Suppressor macrophage treated with lipopolysaccharide for 1 hour (primary cell): ENCODE measurements around the gene GFM1.

Experiments used
- DNase-seq, 3 donors: peaks; one replicate each; pipeline ENCODE4 v3.0.0-alpha.2; 2020 to 2022

The GFM1 gene

DNA sequence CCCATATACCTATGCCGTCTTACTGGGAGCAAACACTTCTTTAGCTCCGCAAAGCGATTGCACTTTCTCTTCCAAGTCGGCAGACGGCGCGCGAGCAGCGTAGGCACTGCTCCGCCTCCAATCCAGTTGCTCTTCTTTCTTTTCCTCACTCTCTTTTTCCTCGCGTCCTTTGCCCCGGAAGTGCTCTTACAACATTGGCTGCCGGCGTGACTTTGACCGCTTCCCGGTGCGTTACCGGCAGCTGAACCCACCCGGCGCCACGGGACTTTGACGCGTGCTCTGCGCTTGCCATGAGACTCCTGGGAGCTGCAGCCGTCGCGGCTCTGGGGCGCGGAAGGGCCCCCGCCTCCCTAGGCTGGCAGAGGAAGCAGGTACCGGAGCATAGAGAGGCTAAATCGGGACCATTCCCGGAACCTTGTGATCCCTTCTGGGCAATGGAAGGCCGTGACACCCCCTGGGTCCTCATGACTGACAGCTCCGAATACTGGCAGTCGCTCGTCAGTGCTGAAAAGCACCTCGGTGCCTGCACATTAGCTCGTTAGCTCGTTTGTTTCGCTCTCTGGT, at the start of gene GFM1:
GFM1 (plus strand) TSS at position 183 of the 564 bp plus-strand sequence; CDS start at position 291, 108 bp downstream.
- peak; percentile 95 to 97 (median 96) for DNase-seq

- DNase-seq, result no peak
Measured at GRCh38 chr3:158600787-158601186, 43.5 kb upstream of the GFM1 start.

- no peak for DNase-seq
Measured at GRCh38 chr3:158602227-158602626, 42.1 kb upstream of the GFM1 start.

DNA sequence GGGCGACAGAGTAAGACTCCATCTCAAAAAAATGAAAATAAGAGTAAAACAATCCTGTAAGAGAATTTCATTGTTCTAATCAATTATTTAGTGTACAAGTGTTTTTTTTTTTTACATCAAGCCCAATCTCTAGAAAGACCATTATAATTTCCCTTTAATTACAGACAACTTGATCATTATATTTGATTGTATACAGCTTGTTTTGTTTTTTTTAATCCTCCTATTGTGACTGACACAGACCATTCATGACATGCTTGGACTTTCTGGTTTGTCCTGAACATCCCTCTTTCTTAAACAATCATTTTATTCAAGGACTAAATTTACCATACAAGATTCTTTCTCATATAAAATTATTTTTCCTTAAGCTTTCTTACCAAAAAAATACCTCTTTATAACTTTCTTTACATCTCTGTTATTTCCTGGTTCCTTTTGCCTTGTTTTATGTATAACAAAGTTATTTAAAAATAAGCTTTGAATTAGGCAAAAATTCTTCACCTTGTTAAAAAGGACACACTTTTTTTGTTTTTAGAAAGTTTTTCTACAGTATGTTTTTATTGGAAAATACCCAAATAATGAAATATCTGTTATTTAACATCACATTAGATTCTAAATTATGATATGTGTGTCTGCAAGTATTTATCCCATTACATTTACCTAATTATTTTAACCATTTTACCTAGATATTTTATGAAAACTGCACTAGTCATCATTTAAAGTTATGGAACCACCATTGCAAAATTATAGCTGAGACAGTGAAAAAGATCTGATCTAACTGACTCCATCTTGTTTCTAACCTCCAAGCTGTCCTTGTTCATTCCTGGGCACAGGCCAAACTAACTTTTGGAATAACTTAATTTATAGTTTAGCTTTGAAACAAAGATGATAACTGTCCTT, 26.1 kb upstream of the GFM1 start:
- no peak for DNase-seq

- no peak for DNase-seq
Measured at GRCh38 chr3:158625881-158626280, 18.4 kb upstream of the GFM1 start.

DNA sequence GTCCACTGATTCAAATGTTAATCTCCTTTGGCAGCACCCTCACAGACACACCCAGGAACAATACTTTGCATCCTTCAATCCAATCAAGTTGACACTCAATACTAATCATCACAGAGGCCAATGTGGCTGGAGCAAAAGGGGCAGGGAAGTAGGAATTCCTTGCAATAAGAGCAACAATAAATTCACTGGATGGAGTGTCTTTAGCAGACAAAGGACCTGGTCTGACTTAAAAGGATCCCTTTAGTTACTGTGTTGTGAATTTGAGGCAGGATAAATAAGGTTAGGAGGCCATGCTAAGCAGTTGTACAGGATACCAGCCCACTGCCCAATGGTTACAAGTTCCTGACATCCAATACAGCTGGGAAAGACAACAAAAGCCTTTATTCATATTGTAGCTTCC, 12.3 kb upstream of the GFM1 start:
- DNase-seq, result no peak

GRCh38 chr3:158640646-158641045, 3.7 kb upstream of the GFM1 start:
- DNase-seq, result no peak

DNA sequence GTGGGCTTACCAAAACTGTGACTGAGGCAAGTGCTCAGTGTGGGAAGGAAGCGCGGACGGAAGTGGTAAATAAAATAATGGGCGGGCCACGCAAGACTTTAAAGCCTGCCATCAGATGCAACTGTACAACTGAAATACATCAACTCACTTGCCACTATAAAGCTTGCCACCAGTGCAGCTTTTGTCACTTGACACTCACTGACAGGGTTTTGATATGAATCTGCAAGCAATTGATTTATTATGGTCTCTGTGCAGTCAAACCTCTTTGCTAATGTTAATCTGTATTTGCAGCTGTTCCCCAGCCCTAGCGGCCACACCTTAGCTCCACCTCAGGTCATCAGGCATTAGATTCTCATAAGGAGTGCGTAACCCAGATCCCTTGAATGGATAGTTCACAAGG, 2.3 kb upstream of the GFM1 start:
- DNase-seq, result no peak

GRCh38 chr3:158642474-158643210, 1.7 kb upstream of the GFM1 start:
- DNase-seq, result peak in 2 of 3 donors; percentile 15 to 33

DNA sequence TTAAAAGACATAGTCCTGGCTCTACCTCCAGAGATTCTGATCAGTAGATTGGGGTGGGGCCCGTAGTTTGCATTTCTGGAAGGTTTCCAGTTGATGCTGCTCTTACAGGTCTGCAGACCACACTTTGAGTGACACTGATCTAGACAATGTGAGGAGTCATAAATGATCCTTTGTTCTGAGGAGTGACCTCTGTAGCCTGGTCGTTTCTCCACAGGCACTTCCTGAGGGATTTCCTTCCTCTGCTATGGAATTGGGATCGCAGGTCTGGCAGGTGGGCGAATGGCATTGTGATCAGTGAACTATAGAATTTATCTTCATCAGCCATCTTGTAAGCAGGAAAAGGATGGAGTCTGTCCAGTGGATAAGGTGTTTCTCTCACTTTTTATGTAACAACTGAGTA, 5.5 kb downstream of the GFM1 start:
- no peak for DNase-seq

DNA sequence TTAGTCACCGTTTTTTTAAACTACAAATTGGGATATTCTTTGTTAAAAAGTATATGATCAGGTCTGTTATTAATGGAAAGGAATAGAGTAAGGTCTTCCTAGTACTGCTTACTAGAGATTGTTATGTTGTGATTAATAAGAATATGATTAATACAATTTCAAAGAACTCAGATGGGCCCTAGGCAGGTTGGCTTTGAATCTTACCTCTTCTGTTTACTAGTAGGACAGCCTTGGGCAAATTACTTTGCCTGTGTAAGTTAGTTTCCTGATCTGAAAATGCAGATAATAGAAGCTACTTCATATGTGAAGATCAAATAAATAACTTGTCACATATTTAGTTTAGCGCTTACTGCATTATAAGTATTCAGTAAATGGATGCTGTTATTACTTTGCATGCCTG, 6.9 kb downstream of the GFM1 start:
- DNase-seq, result no peak

GRCh38 chr3:158652463-158652862, 8.1 kb downstream of the GFM1 start:
- no peak for DNase-seq

GRCh38 chr3:158658889-158659288, 14.6 kb downstream of the GFM1 start:
- no peak for DNase-seq

GRCh38 chr3:158659454-158660237, 15.3 kb downstream of the GFM1 start:
- peak; percentile 79 to 82 (median 79) for DNase-seq

DNA sequence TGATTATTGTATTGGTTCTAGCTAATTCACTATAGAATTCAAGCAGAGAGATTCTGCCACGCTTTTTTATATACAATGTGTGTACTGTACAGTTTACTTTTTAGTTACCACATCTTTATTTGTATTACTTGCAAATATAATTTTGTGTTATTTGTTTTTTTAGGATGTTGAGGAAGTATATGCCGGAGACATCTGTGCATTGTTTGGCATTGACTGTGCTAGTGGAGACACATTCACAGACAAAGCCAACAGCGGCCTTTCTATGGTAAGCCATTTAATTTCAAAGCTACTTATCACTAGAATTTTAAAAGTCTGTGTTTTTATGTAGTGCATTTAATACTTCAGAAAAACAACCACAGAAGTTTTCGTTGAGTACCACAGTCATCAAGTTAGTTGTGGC, 16.4 kb downstream of the GFM1 start:
- no peak for DNase-seq

- peak; percentile 36 to 63 (median 48) for DNase-seq
Measured at GRCh38 chr3:158663246-158663645, 18.9 kb downstream of the GFM1 start.

DNA sequence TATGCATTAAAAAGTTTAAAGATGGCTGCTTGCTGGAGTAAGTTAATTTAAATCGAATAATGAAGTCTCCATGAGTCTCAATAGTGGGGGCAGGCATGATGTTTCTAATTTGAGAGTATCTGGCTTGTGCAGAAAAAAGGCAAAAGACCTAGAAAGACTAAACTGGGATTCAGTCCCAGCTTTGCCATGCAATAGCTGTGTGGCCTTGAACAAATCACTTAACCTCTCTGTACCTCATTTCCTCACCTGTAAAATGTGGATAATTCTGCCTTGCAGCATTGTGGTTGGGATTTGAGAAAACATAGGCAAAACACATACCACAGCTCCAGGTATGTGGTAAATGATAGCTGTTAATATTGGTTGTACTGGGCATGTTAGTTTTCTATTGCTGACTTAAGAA, 19.5 kb downstream of the GFM1 start:
- DNase-seq, result no peak

DNA sequence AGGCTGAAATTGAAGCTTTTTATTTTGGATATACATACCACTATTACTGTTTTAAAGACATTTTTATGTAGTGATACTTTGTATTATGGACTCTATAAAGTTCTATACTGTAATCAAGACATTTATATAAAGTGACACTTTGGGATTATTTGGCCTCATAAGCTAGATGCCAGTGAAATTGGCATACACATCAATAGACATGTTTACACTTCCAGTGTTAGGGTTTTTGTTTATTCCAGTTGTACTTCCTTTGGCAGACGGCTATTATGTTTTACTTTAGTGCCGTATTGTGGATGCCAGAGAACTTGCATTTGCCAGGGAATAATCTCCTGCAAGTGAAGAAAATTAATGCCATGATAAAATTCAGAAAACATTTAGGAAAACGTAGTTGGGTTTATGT, 22.1 kb downstream of the GFM1 start:
- DNase-seq, result no peak

DNA sequence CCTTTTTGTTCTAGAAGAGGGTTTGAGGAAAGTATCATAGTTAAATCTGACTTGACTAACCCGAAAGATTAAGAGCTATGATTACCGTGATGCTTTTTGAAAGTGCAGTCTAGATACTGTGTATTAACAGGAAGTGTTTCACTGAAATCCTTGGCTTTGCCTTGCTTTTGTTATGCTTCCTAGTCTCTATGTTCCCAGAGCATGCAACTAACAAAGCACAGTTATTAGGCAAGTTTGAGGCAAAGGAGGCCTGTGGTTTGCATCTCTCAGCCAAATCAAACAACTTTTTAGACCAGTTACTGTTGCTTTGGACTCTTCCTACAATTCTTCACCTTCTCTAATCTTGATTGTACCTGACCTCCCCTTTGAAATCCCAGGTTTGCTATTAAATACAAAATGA, 24.2 kb downstream of the GFM1 start:
- no peak for DNase-seq

DNA sequence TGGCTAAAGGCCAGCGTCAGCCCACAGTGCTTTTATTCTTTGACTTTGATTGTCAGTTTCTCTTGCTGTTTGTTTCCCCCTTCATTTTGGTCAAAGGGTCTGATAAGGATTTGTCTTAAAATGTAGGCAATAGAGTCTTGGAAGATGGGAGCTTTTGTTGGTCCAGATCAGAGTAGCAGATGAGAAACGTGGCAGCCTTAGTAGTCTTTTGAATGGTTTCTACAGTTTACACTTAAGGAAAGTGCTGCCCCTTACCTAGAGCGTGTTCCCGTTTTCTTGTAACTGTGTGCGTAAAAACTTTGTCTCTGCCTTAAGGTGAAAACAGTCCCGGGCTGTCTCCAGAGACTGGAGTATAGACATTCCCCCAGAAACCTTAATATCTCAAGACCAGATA, 27.5 kb downstream of the GFM1 start:
- DNase-seq, result peak in 2 of 3 donors; percentile 6 to 10

DNA sequence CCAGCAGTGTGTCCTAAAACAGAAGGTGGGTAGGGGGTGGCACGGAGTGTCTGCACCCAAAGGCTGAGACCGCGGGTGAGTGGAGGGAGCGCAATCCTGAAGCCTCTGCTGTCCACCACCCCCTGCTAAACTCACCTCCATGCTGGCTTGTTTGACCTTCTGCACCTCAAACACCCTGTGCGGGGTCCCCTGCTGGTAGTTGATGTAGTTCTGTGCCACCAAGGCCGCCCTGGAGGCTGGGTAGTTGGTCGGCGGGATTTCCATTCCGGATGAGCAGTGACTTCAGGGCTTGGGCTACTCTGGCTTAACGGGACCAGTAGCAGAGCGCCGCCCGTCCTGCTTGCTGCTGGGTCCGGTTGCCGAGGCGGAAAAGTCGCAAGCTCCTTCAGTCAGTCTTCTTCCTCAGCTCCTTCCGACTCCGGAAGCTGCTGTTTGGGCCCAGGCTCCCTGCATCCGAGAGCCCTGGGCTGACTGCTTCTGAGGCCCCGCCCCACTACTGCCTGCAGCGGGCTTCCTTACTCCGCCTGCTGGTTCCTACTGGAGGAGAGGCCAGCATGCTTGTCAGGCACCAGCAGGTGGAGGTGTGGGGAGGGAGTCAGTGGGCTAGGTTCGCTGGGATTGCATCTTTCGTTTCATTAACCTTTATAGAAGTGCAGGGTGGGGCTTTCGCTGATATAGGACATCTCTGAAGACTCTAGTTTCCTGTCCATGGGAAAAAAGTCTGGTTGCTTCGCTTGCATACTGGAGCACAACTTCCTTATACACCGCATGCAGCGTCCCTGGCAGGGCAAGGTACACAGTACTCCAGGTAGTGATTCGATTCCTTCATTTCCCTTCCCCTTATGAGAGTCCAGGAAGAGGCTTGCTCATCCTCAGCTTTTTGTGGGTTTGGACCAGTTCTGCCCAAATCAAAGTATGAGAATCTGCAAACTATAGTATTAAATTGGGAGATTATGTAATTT, 28.2 kb downstream of the GFM1 start, which contains the start of gene LXN:
LXN (minus strand) TSS at position 434 of the 962 bp plus-strand sequence; CDS start at position 264, 170 bp downstream.
- DNase-seq, result peak; percentile 74 to 84 (median 74)

- no peak for DNase-seq
Measured at GRCh38 chr3:158678687-158679086, 34.4 kb downstream of the GFM1 start.
